A204.1 (cell line): ENCODE data around the gene IMPDH2.

ENCODE experiments used
- FAIRE-seq: peaks from 2 replicates; lab custom pipeline; 2012; peaks lifted over from hg19 to GRCh38; lab: Jason Lieb, UNC

Gene IMPDH2

GRCh38 chr3:48980295-48980694 lies 48.9 kb downstream of the IMPDH2 start:
- FAIRE-seq, result no peak

- no peak for FAIRE-seq
These were observed 49.7 kb downstream of the IMPDH2 start for GRCh38 chr3:48979451-48979850.
